Activated T-cell treated with anti-CD3 and anti-CD28 coated beads for 4 hours (primary cell): Measurements from ENCODE around the gene HOXA11.

Experiments used
- DNase-seq: peaks from one replicate; pipeline ENCODE4 v3.0.0-alpha.2; 2020

HOXA11 gene

GRCh38 chr7:27192546-27193334 is 7.7 kb upstream of the HOXA11 start:
- DNase-seq = no peak

GRCh38 chr7:27191833-27192545 is 7.0 kb upstream of the HOXA11 start:
- DNase-seq = no peak

- no peak for DNase-seq
Measured at GRCh38 chr7:27191161-27191731, 6.2 kb upstream of the HOXA11 start.

- no peak for DNase-seq
Measured at GRCh38 chr7:27189997-27190748, 5.1 kb upstream of the HOXA11 start.

GRCh38 chr7:27189295-27189996 is 4.4 kb upstream of the HOXA11 start:
- no peak for DNase-seq

- no peak for DNase-seq
Measured at GRCh38 chr7:27188386-27189294, 3.6 kb upstream of the HOXA11 start.

GRCh38 chr7:27187475-27188385 is 2.7 kb upstream of the HOXA11 start:
- no peak for DNase-seq

- DNase-seq = no peak
Measured at GRCh38 chr7:27186668-27187474, 1.8 kb upstream of the HOXA11 start.

- DNase-seq = no peak
Measured at GRCh38 chr7:27185854-27186667, 1.0 kb upstream of the HOXA11 start.

GRCh38 chr7:27184337-27185012 is 557 bp downstream of the HOXA11 start:
- DNase-seq = no peak

- no peak for DNase-seq
Measured at GRCh38 chr7:27183682-27184336, 1.2 kb downstream of the HOXA11 start.

- DNase-seq = no peak
Measured at GRCh38 chr7:27182861-27183681, 2.0 kb downstream of the HOXA11 start.

GRCh38 chr7:27182285-27182841 is 2.7 kb downstream of the HOXA11 start:
- no peak for DNase-seq

GRCh38 chr7:27181795-27182275 is 3.2 kb downstream of the HOXA11 start:
- DNase-seq = no peak

- DNase-seq = no peak
Measured at GRCh38 chr7:27180431-27181420, 4.3 kb downstream of the HOXA11 start.
